Measurements from ENCODE around the gene SLAMF8.

SLAMF8 gene

GRCh38 chr1:159825564-159825963 is 1.1 kb upstream of the SLAMF8 start:
- Histone ChIP-seq H3K9me3 (replicated peaks; ENCODE audit: low read length) (no peaks in the 10 kb centered on the region), H3K36me3 (ENCODE audit: insufficient read depth, low read length) (no peaks in the 10 kb centered on the region), H3K4me2 (ENCODE audit: low read length) (no peak overlapping the region), H3K4me1 (ENCODE audit: control insufficient read depth, insufficient read depth, low read length) (peaks cover 9% of the 10 kb centered on the region), H3K4me3 (ENCODE audit: low read length) (no peak overlapping the region), H3K27me3 (ENCODE audit: control insufficient read depth, insufficient read depth, low read length) (peaks cover 37% of the 10 kb centered on the region), H3K9ac (ENCODE audit: low read depth, low read length) (no peak overlapping the region)

- H3K4me2 ChIP-seq (ENCODE audit: low read length) = no peak overlapping the region
- H3K4me1 ChIP-seq (ENCODE audit: control insufficient read depth, insufficient read depth, low read length) = peaks cover 12% of the 10 kb centered on the region
- peaks cover 23% of the 10 kb centered on the region for H3K27me3 ChIP-seq (ENCODE audit: control insufficient read depth, insufficient read depth, low read length)
- H3K36me3 ChIP-seq (ENCODE audit: insufficient read depth, low read length) = no peaks in the 10 kb centered on the region
- no peaks in the 10 kb centered on the region for H3K9me3 ChIP-seq (replicated peaks; ENCODE audit: low read length)
- H3K4me3 ChIP-seq (ENCODE audit: low read length) = no peak overlapping the region
- H3K9ac ChIP-seq (ENCODE audit: low read depth, low read length) = no peak overlapping the region
These were observed 423 bp downstream of the SLAMF8 start for GRCh38 chr1:159827102-159827490.

- Histone ChIP-seq H3K9ac (ENCODE audit: low read depth, low read length) (no peak overlapping the region), H3K4me1 (ENCODE audit: control insufficient read depth, insufficient read depth, low read length) (peaks cover 12% of the 10 kb centered on the region), H3K9me3 (replicated peaks; ENCODE audit: low read length) (no peaks in the 10 kb centered on the region), H3K36me3 (ENCODE audit: insufficient read depth, low read length) (no peaks in the 10 kb centered on the region), H3K4me3 (ENCODE audit: low read length) (no peak overlapping the region), H3K27me3 (ENCODE audit: control insufficient read depth, insufficient read depth, low read length) (peaks cover 18% of the 10 kb centered on the region), H3K4me2 (ENCODE audit: low read length) (no peak overlapping the region)
These were observed 876 bp downstream of the SLAMF8 start for GRCh38 chr1:159827549-159827948.

- Histone ChIP-seq H3K9ac (ENCODE audit: low read depth, low read length) (no peak overlapping the region), H3K4me3 (ENCODE audit: low read length) (no peak overlapping the region), H3K36me3 (ENCODE audit: insufficient read depth, low read length) (no peaks in the 10 kb centered on the region), H3K4me2 (ENCODE audit: low read length) (no peak overlapping the region), H3K27me3 (ENCODE audit: control insufficient read depth, insufficient read depth, low read length) (peaks cover 12% of the 10 kb centered on the region), H3K9me3 (replicated peaks; ENCODE audit: low read length) (no peaks in the 10 kb centered on the region), H3K4me1 (ENCODE audit: control insufficient read depth, insufficient read depth, low read length) (peaks cover 12% of the 10 kb centered on the region)
These were observed 1.5 kb downstream of the SLAMF8 start for GRCh38 chr1:159828176-159828575.

GRCh38 chr1:159828581-159829272 is 2.1 kb downstream of the SLAMF8 start:
- Histone ChIP-seq H3K4me1 (ENCODE audit: control insufficient read depth, insufficient read depth, low read length) (peaks cover 12% of the 10 kb centered on the region), H3K27me3 (ENCODE audit: control insufficient read depth, insufficient read depth, low read length) (peaks cover 7% of the 10 kb centered on the region), H3K36me3 (ENCODE audit: insufficient read depth, low read length) (no peaks in the 10 kb centered on the region), H3K4me3 (ENCODE audit: low read length) (no peak overlapping the region), H3K4me2 (ENCODE audit: low read length) (no peak overlapping the region), H3K9ac (ENCODE audit: low read depth, low read length) (no peak overlapping the region), H3K9me3 (replicated peaks; ENCODE audit: low read length) (no peaks in the 10 kb centered on the region)

- Histone ChIP-seq H3K9me3 (replicated peaks; ENCODE audit: low read length) (no peaks in the 10 kb centered on the region), H3K36me3 (ENCODE audit: insufficient read depth, low read length) (no peaks in the 10 kb centered on the region), H3K4me2 (ENCODE audit: low read length) (no peak overlapping the region), H3K9ac (ENCODE audit: low read depth, low read length) (no peak overlapping the region), H3K4me1 (ENCODE audit: control insufficient read depth, insufficient read depth, low read length) (peaks cover 12% of the 10 kb centered on the region), H3K27me3 (ENCODE audit: control insufficient read depth, insufficient read depth, low read length) (peaks cover 4% of the 10 kb centered on the region), H3K4me3 (ENCODE audit: low read length) (no peak overlapping the region)
These were observed 2.6 kb downstream of the SLAMF8 start for GRCh38 chr1:159829273-159829634.

- no peak overlapping the region for H3K9ac ChIP-seq (ENCODE audit: low read depth, low read length)
- peaks cover 3% of the 10 kb centered on the region for H3K27me3 ChIP-seq (ENCODE audit: control insufficient read depth, insufficient read depth, low read length)
- H3K4me3 ChIP-seq (ENCODE audit: low read length) = no peak overlapping the region
- peaks cover 12% of the 10 kb centered on the region for H3K4me1 ChIP-seq (ENCODE audit: control insufficient read depth, insufficient read depth, low read length)
- H3K9me3 ChIP-seq (replicated peaks; ENCODE audit: low read length) = no peaks in the 10 kb centered on the region
- no peaks in the 10 kb centered on the region for H3K36me3 ChIP-seq (ENCODE audit: insufficient read depth, low read length)
- H3K4me2 ChIP-seq (ENCODE audit: low read length) = peak overlapping the region; percentile 15
These were observed 3.3 kb downstream of the SLAMF8 start for GRCh38 chr1:159829822-159830465.

- peaks cover 12% of the 10 kb centered on the region for H3K4me1 ChIP-seq (ENCODE audit: control insufficient read depth, insufficient read depth, low read length)
- H3K9me3 ChIP-seq (replicated peaks; ENCODE audit: low read length) = no peaks in the 10 kb centered on the region
- H3K4me2 ChIP-seq (ENCODE audit: low read length) = no peak overlapping the region
- no peaks in the 10 kb centered on the region for H3K36me3 ChIP-seq (ENCODE audit: insufficient read depth, low read length)
- H3K9ac ChIP-seq (ENCODE audit: low read depth, low read length) = no peak overlapping the region
- no peaks in the 10 kb centered on the region for H3K27me3 ChIP-seq (ENCODE audit: control insufficient read depth, insufficient read depth, low read length)
- H3K4me3 ChIP-seq (ENCODE audit: low read length) = no peak overlapping the region
These were observed 4.0 kb downstream of the SLAMF8 start for GRCh38 chr1:159830722-159831121.

GRCh38 chr1:159831412-159832141 is 4.9 kb downstream of the SLAMF8 start:
- no peaks in the 10 kb centered on the region for H3K27me3 ChIP-seq (ENCODE audit: control insufficient read depth, insufficient read depth, low read length)
- H3K36me3 ChIP-seq (ENCODE audit: insufficient read depth, low read length) = no peaks in the 10 kb centered on the region
- no peak overlapping the region for H3K4me3 ChIP-seq (ENCODE audit: low read length)
- no peaks in the 10 kb centered on the region for H3K9me3 ChIP-seq (replicated peaks; ENCODE audit: low read length)
- H3K4me1 ChIP-seq (ENCODE audit: control insufficient read depth, insufficient read depth, low read length) = peaks cover 12% of the 10 kb centered on the region
- no peak overlapping the region for H3K4me2 ChIP-seq (ENCODE audit: low read length)
- H3K9ac ChIP-seq (ENCODE audit: low read depth, low read length) = no peak overlapping the region

- Histone ChIP-seq H3K4me3 (ENCODE audit: low read length) (no peak overlapping the region), H3K4me1 (ENCODE audit: control insufficient read depth, insufficient read depth, low read length) (peaks cover 12% of the 10 kb centered on the region), H3K36me3 (ENCODE audit: insufficient read depth, low read length) (no peaks in the 10 kb centered on the region), H3K9ac (ENCODE audit: low read depth, low read length) (no peak overlapping the region), H3K4me2 (ENCODE audit: low read length) (no peak overlapping the region), H3K9me3 (replicated peaks; ENCODE audit: low read length) (no peaks in the 10 kb centered on the region), H3K27me3 (ENCODE audit: control insufficient read depth, insufficient read depth, low read length) (no peaks in the 10 kb centered on the region)
These were observed 5.6 kb downstream of the SLAMF8 start for GRCh38 chr1:159832309-159832708.

- Histone ChIP-seq H3K9ac (ENCODE audit: low read depth, low read length) (no peak overlapping the region), H3K4me2 (ENCODE audit: low read length) (no peak overlapping the region), H3K4me3 (ENCODE audit: low read length) (no peak overlapping the region)
These were observed 8.7 kb downstream of the SLAMF8 start for GRCh38 chr1:159835356-159835755.

More at GRCh38 chr1:159835356-159835755, 8.7 kb downstream of the SLAMF8 start:
- H3K9me3 ChIP-seq (replicated peaks; ENCODE audit: low read length) = no peaks in the 10 kb centered on the region
- H3K4me1 ChIP-seq (ENCODE audit: control insufficient read depth, insufficient read depth, low read length) = peaks cover 5% of the 10 kb centered on the region
- no peaks in the 10 kb centered on the region for H3K27me3 ChIP-seq (ENCODE audit: control insufficient read depth, insufficient read depth, low read length)
- no peaks in the 10 kb centered on the region for H3K36me3 ChIP-seq (ENCODE audit: insufficient read depth, low read length)

Measured in skeletal muscle satellite cell (primary cell).